Embryonic facial prominence (tissue), 1 donor: ENCODE measurements around the gene C12orf57.

Source experiments
- DNase-seq: peaks from one replicate; pipeline ENCODE4 v3.0.0-alpha.2; 2016; ENCODE audit errors: extremely low spot score

Gene C12orf57

DNA sequence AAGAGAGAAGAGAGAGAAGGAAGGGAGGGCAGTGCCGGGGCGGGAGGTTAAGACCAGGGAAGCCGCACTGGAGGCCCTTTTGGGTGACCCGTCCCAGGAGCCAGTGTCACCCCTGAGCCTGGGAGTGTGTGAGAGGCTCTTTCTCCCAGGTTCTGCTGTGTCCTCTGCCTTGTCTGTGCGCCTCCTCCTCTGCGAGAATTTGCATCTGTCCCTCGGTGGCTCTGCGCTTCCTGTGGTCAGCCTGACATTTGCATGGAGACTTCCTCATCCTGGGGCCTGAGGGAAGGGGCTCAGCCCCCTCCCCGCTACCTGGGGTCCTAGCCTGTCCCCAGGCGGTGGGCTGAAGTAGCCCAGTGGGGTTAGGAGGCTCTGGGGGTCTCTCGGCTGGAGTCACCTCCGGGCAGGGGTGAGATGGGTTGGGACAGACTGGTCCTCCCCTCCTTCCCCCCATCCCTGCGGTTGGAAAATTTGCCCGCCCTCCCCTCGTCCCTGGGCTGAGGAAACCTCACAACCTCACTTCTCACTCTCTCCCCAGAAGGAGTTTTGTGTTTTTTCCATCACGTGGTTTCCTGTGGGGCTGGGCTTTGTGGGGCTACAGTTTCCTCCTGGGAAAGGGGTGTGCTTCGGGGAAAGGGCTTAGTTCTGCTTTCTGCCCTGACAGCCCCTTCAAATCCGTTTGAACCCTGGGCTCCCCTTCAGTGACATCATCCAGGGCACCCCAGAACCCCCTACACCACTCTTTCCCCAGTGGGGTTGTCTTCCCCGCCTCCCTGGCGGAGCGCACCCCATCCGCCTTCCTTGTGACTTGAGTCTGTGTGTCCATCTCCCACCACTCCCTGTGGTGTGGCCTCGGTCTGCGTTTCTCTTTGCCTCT, 9.9 kb downstream of the C12orf57 start:
- peak; percentile 66 for DNase-seq

DNA sequence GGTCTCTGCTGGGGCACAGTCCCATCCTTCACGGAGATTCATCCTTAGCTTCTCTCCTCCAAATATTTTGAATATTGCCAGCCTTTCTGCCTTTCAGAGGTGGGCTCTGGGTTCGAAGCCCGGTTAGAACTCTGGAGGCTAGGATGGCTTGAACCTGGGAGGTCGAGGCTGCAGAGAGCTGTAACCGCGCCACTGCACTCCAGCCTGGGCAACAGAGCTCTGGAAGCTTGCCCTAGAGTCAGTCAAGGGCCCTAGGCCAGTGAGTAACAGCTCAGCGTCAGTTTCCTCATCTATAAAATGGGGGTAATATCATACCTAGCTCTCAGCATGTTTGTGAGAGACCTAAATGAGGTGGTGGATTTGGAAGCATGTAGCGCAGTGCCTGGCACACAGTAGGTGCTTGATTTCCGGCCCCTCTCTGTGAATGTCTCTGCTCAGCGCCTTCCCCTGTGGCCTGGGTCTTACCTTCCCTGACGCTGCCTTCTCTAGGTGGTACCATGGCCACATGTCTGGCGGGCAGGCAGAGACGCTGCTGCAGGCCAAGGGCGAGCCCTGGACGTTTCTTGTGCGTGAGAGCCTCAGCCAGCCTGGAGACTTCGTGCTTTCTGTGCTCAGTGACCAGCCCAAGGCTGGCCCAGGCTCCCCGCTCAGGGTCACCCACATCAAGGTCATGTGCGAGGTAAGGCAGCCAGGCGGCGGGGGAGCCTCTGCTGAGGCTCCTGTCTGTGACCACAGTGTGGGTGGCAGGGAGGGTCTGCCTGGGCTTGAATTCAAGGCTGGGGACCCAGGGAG, 10.7 kb downstream of the C12orf57 start:
- no peak for DNase-seq

DNA sequence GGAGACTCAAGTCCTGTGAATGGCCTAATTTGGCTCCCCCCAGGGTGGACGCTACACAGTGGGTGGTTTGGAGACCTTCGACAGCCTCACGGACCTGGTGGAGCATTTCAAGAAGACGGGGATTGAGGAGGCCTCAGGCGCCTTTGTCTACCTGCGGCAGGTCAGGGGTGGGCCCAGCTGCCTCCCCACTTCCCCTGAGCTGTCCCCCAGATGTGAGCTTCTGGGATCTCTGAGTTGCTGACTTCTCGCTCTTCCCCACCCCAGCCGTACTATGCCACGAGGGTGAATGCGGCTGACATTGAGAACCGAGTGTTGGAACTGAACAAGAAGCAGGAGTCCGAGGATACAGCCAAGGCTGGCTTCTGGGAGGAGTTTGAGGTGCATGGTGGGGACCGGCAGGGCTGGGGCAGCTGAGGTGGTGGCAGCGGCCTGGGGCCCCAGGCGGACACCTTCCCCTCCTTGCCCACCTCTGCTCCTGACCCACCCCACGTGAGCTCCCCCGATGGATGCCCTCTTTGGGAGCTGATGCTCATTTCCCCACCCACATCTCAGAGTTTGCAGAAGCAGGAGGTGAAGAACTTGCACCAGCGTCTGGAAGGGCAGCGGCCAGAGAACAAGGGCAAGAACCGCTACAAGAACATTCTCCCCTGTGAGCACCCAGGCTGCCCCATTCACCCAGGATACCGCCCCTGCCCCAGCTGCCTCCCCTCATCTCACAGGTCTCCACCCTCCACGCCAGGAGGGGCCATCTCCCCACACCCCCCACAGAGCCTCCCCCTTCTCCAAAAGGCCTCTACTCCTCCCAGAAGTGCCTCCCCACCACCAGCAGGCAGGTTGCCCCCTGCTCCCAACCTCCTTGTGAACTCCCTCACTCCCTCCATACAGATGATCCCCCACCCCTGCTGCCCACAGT, 11.5 kb downstream of the C12orf57 start:
- no peak for DNase-seq

DNA sequence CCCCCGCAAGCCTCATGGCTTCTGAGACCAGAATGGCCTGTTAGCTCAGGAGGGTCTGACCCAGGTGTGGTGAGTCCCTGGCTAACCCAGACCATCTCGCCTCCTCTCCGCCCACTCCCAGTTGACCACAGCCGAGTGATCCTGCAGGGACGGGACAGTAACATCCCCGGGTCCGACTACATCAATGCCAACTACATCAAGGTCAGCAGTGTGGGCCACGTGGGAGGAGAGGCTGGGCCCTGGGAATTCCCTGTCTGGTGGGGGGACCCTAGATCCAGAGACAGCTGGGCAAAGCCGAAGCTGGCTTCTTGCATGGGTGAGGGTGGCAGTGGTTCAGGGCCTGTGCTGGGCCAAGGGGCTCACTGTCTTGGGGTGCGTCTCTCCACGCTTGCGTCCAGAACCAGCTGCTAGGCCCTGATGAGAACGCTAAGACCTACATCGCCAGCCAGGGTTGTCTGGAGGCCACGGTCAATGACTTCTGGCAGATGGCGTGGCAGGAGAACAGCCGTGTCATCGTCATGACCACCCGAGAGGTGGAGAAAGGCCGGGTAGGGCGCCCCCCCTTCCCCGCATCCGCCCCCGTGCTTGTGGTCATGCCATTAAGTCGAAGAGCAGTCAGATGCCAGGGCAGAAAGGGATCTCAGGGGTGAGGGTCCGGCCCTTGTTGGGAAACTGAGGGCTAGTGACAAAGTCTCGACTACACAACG, 12.4 kb downstream of the C12orf57 start:
- DNase-seq, result no peak

DNA sequence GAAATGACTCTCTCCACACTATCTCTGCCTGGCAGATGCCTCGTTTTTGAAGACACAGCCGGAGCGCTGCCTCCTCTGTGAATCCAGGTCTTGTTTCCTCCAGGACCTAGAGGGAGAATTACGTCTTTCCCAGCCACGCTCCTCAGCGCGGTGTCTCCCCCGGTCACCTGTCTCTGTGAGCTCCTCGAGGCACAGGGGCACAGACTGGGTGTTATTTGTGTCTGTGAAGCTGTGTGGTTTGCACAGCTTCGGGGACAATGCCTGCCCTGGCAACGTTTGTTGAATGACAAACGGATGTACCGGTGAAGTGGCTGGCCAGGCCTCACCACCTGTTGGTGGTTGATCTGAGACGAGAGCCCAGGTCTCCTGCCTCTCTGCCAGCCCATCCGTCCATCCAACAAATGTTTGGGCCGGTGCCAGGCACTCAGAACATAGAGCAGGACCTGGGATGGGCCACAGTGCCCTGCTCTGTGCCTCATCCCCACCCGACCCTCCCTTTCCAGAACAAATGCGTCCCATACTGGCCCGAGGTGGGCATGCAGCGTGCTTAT, 13.4 kb downstream of the C12orf57 start:
- no peak for DNase-seq

DNA sequence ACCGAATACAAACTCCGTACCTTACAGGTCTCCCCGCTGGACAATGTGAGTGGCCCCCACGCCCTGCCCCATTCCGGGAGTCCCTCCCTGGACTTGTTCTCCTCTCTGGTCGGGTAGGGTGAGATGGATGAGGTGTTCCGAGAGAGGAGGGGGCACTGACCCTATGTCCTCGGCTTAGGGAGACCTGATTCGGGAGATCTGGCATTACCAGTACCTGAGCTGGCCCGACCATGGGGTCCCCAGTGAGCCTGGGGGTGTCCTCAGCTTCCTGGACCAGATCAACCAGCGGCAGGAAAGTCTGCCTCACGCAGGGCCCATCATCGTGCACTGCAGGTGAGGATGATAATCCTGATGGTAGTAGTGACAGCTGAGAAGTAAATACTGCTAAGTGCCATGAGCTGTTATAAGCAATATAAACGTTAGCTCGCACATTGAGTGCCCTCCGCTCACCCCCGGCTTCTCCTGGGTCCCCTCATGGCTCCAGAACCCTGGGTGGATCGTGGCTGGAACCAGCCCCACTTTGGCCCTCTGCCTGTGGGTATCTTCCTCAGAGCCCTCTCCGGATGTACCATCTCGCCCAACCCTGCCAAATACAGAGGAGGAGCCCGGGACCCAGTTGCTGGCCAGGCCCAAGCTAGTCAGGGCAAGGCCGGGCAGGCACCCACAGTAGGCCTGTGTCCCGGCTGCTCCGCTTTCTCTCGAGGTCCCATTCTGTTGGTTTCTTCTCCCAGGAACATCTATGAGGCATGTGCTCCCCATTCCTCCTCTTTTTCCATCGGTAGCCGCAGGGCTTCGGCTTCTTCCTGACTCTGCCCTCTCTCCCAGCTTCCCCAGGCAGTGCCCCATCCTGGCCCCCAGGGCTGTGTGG, 14.2 kb downstream of the C12orf57 start:
- no peak for DNase-seq

DNA sequence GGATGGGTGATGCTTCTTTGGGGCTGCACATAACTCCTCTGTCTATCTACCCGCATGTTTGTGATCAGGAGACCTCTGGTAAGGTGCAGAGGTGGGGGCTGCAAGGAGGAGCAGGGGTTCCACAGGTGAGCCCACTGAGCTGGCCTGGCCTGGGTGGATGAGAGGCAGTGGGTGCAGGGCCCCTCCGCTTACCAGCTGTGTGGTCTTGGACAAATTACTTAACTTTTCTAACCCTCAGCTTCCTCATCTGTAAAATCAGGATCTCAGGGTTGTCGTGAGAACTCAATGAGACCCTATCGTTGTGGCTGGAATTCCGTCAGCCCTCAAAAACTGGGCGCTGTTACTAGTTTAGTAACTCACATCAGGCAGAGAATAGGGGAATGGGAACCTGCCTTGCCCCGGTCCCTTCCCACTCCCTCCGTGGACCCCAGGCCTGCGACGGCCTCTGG, 14.8 kb downstream of the C12orf57 start:
- no peak for DNase-seq

DNA sequence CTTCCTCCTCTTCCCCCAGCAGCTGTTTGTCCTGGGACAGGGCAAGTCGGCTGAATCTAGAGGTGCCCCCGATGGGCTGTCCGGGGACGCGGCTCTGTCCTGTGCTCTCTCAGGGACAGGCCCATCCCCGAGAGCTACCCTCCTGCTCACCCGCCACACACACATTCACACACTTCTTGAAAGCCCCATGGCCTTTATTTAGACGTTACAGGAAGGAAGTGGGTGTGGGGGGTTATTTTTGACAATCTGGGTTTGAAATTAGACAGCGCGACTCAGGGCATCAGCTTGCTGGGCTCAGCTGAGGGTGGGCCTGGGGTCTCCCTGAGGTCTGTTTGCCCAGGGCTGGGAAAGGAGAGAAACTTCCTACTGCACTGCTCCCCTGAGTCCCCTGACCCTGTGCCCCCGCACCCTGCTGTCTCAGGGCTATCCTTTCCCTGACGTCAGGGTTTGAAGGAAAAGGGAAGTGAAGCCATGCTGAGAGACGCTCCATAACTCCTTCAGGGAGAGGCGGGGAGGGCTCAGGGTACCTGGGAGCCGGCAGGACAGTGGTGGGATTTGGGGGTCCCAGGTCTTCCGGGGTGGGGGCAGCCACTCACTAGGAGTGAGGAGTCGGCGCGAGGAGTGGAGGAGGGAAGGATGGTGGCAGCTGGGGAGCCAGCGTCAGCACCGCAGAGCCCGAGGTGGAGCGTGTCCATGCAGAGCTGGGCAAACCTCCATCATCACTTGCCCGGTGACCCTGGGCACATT, 15.4 kb downstream of the C12orf57 start:
- no peak for DNase-seq

DNA sequence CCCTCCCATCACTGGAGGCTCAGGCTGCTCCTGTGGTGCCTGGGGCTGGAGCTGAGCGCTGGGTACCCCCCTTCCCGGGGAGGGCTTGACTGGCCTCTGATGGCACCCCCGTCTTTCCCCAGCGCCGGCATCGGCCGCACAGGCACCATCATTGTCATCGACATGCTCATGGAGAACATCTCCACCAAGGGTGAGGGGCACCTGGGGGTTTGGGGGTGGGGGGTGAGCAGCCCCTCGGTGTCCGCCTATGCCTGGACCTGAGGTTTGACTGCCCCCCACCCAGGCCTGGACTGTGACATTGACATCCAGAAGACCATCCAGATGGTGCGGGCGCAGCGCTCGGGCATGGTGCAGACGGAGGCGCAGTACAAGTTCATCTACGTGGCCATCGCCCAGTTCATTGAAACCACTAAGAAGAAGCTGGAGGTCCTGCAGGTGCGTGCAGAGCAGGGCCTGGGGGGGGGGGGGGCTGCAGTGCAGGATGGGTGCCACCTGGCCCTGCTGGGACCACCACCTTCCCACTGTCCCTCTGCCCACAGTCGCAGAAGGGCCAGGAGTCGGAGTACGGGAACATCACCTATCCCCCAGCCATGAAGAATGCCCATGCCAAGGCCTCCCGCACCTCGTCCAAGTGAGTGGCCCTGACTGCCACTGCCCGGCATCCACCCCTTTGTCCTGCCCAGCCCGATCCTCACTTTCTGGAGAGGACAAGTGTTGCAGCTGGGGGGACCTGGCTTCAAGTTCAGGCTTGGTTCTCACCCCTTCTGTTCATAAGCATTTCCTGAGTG, 16.2 kb downstream of the C12orf57 start:
- no peak for DNase-seq

DNA sequence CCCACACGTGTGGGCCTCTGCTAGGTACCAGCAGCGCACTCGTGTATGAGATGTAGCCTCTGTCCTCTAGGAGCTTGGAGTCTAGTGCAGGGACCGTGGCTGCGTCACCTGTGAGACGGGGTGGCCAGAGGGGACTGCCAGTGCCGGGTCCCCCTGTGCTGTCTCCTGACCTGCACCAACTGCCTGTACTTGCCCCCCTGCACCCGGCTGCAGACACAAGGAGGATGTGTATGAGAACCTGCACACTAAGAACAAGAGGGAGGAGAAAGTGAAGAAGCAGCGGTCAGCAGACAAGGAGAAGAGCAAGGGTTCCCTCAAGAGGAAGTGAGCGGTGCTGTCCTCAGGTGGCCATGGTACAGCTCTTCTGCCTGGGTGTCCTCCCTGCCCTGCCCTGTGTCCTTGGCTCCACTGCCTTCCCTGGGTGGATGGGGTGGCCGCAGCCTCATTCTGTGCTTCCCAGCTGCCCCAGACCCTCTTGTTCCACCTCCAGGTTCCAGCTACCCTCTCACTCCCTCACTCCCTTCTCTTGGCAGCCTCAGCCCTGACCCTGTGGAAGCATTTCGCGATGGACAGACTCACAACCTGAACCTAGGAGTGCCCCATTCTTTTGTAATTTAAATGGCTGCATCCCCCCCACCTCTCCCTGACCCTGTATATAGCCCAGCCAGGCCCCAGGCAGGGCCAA, 16.9 kb downstream of the C12orf57 start:
- no peak for DNase-seq

DNA sequence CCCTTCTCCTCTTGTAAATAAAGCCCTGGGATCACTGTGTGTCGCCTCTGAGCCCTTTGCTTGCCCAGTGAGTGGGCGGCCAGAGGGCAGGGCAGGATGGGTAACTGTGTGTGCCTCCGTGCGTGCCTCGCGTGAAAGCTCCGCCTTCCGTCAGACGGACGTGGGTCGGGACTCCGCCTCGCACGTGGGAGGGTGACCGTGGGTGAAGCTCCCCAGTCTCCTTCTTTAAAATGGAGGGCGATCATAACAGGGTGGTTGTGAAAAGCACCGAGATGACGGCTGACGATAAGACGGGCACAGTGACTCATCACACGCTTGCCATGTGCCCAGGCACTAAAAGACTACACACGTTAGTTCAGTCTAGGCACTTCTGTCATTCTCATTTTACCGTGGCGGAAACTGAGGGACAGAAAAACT, 17.5 kb downstream of the C12orf57 start:
- DNase-seq, result no peak

DNA sequence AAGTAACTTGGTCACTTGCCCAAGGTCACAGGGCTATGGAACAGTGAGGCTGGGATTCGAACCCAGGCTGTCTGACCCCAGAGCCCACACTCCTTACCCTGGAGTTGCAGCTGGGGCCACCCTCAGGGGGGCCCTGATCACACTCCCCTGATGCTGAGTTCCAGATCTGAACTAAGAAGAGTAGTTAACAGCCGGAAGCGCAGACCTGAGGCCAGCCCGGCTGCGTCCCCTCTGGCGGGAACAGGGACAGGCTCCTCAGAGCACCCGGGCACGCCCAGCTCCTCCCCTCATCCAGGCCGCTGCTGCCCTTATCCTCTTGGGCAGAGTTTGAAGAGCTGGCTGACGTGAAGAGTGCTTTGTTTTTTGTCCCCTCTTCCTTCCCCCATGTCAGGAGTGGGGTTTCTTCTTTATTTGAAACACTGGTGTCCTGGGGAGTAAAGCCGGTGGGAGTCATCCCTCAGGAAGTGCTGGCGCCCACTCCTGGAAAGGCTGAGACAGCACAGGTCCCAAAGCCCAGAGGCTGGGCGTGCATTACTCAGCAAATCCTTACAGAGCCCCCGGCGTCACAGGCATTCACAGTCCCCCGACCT, 18.0 kb downstream of the C12orf57 start:
- no peak for DNase-seq

DNA sequence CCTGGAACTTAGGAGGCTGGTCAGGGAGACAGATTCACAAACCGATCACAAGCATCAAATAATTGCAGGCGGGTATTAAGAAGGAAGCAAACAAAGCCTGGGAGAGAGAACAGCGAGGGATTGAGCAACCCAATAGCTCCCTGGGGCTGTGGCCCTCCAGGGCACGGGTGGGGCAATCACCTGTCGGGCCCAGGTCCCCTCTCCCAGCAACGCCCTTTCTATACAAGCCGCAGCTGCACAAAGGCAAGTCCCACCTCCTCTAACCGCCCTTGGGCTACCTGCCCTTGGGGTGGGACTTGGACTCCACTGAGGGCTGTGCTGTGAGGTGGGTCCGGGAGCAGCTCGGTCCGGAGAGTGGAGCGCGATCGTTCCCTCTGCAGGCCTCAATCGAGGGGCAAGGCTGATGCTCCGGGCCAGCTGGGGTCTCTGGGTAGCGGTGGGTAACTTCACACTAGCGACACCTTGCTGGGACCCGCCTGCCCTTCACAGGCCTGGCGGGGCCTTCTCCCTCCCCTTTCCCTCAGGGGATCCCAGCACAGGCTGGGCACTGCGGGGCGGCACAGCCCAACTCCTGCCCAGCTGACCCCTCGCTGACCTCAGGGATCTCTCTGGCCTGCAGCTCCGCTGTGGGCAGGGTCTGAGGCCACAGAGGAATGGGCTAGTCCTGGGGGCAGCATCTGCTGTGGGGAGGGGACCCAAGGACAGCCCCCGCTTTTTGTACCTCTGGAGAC, 18.6 kb downstream of the C12orf57 start:
- DNase-seq, result no peak

DNA sequence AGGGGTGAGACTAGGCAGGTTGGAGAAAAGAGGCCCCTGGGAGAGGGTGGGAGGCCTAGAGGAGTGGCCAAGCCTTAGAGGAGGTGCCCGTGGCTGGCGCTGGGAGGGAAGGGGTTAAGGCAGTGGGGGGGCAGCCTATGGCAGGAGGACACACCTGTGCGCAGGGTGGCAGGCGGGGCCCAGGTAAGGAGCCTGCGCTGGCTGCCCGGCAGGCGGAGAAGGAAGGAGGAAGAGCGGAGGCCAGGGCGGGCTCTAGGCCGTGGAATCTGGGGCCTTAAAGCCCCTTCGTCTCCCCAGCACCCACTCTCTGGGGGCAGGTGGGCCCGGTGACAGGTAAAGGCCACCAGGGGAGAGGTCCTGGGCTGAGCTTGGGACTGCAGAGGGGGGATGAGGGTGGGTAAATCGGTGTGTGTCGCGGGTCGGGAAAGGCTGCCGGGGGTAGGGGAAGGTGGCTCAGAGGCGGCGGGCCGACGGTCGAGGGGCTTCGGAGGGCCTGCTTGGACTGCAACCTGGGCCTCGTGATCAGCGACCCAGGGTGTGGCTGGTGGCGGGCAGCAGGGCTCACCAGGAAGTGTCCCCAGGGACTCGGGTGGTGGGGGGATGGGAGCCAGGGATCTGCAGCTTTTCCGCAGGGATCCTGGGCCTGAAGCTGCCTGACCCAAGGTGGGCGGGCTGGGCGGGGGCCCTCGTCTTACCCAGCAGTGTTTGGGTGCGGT, 19.4 kb downstream of the C12orf57 start:
- no peak for DNase-seq

DNA sequence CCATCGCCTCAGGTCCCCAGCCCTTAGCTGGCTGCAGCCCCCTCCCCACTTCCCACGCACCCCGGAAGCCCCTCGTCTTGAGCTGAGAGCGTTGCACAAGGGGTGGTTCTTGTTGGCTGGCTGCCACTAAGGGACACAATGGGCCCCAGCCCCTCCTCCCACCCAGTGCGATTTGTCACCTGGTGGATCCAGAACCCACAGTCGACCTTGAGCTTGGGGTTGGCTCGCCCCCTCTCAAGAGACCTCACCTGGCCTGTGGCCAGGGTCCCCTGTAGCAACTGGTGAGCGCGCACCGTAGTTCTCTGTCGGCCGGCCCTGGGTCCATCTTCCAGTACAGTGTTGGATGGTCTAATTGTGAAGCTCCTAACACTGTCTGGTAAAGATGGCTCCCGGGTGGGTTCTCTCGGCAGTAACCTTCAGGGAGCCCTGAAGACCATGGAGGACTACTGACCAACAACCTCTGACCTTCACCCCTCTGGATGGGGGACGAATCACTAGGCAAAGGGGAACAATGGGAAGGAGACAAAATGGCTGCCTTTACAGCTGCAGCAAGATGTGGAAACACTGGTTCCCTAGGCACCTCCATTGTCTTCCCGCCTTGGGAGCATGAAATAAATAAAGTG, 20.1 kb downstream of the C12orf57 start:
- DNase-seq, result no peak

DNA sequence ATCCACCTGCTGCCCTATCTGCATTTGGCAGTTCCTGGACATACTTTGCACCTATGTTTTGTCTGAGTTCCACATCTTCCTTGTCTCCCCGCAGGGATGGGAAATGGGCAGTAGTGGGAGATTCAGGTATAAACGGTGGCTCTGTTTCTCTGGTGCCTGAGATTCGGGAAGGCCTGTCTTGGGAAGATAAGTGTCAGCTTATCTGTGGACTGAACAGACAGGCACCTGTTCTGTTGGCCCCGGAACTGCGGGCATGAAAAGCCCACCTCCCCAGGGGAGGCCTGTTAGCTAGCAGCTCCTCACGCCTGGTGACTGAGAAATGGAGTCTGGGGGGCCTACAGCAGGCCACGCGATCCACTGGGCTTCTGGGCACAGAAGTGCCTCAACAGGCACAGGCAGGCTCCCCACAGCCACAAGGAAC, 20.8 kb downstream of the C12orf57 start:
- no peak for DNase-seq
